Tibial nerve (tissue), 4 donors: ENCODE measurements around the gene RNF44. TPM values are rescaled to one million over a fixed set of nuclear protein-coding genes. Genes with fewer than 3 reads are reported as not detected.

Source experiments
- DNase-seq, 2 donors: peaks; one replicate each; pipeline ENCODE4 v3.0.0-alpha.2; 2019; ENCODE audit warnings: low spot score in 2 of 2
- H3K27ac ChIP-seq, 4 donors: fragments of 200-600 bp; sonication (generic) in 3 of 4; one replicate each; pipeline ENCODE4 v1.5.1; 2017 to 2019; ENCODE audit warnings: mild to moderate bottlenecking in 1 of 4
- H3K27me3 ChIP-seq, 2 donors: fragments of 200-600 bp; sonication (generic) in 1 of 2; one replicate each; pipeline versions ENCODE4 v1.5.1 to v1.6.0; 2017 to 2019
- H3K36me3 ChIP-seq, 3 donors: fragments of 200-600 bp; sonication (generic); one replicate each; pipeline ENCODE4 v1.5.1; 2018 to 2019
- H3K4me1 ChIP-seq, 4 donors: fragments of 200-600 bp; sonication (generic) in 3 of 4; one replicate each; pipeline ENCODE4 v1.5.1; 2017 to 2019
- H3K4me3 ChIP-seq, 4 donors: fragments of 200-600 bp; sonication (generic) in 3 of 4; one replicate each; pipeline ENCODE4 v1.5.1; 2017 to 2019; ENCODE audit warnings: mild to moderate bottlenecking in 1 of 4, moderate library complexity in 1 of 4
- H3K9me3 ChIP-seq, 4 donors: fragments of 200-600 bp; sonication (generic) in 3 of 4; one replicate each; pipeline ENCODE4 v1.5.1; 2017 to 2019
- EP300 ChIP-seq, 2 donors: sonication (generic); formaldehyde crosslinking; IDR thresholded peaks; one replicate each; pipeline ENCODE4 v1.6.1; 2017; ENCODE audit warnings: antibody characterized with exemption in 2 of 2, mild to moderate bottlenecking in 1 of 2
- POLR2A ChIP-seq, 2 donors: fragments of 450-650 bp; IDR thresholded peaks; one replicate each; pipeline ENCODE4 v1.6.1; 2017; ENCODE audit warnings: antibody characterized with exemption in 2 of 2, mild to moderate bottlenecking in 2 of 2, moderate library complexity in 2 of 2
- WGBS, 2 donors: methylation state at CpG; one replicate each; pipeline ENCODE4 v1.1.5; 2018; 5-methylcytosine and 5-hydroxymethylcytosine counted together
- total RNA-seq, 4 donors: library from RNA; depleted of rRNA; stranded (reverse); fragments of >200 nt; gene quantifications; one replicate each; pipeline ENCODE4 v1.1.0, GENCODE V29; 2016
- TF ChIP-seq, protein P1 (sequence below), 5 experiments: fragments of 200-600 bp in 3 of 5; fragments of 450-650 bp in 2 of 5; sonication (generic) in 3 of 5; IDR thresholded peaks; one replicate each; pipeline ENCODE4 v1.5.1; 2016 to 2019; ENCODE audit warnings: antibody characterized with exemption in 5 of 5, mild to moderate bottlenecking in 3 of 5, moderate library complexity in 2 of 5

The RNF44 gene
- total RNA-seq, 4 donors from 2014 or later: 11.1 to 28.5 (median 21.8) TPM

DNA sequence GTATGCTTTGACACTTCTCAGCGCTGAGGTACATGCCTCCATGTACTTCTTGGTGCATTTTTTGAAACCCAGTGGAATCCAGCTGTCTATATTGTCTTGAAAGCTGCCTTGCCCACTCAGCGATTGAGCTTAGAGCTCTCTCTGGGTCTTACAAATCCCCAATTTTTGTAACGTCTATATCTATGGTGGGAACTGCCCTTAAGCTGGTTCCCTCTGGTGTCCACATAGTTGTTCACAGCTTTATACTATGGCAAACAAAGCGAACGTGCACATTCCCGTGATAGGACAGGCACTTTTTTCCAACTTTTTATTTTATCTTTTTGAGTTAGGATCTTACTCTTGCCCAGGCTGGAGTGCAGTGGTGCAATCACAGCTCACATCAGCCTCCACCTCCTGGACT is 32.8 kb upstream of the RNF44 start:
- no peaks in the 10 kb centered on the region for H3K4me1 ChIP-seq
- 44 to 48% methylated on average over 6 of the region's 6 CpGs for WGBS, 2 donors
- H3K27me3 ChIP-seq: peaks cover 0 to 19% of the 10 kb centered on the region in 2 donors
- H3K9me3 ChIP-seq: peaks cover 0 to 4% (median 0%) of the 10 kb centered on the region in 4 donors
- H3K36me3 ChIP-seq: no peaks in the 10 kb centered on the region
- TF ChIP-seq EP300 (IDR thresholded peaks at IDR 0.05): no peak
- TF ChIP-seq POLR2A (IDR thresholded peaks at IDR 0.05): no peak
- TF ChIP-seq, protein P1, sequence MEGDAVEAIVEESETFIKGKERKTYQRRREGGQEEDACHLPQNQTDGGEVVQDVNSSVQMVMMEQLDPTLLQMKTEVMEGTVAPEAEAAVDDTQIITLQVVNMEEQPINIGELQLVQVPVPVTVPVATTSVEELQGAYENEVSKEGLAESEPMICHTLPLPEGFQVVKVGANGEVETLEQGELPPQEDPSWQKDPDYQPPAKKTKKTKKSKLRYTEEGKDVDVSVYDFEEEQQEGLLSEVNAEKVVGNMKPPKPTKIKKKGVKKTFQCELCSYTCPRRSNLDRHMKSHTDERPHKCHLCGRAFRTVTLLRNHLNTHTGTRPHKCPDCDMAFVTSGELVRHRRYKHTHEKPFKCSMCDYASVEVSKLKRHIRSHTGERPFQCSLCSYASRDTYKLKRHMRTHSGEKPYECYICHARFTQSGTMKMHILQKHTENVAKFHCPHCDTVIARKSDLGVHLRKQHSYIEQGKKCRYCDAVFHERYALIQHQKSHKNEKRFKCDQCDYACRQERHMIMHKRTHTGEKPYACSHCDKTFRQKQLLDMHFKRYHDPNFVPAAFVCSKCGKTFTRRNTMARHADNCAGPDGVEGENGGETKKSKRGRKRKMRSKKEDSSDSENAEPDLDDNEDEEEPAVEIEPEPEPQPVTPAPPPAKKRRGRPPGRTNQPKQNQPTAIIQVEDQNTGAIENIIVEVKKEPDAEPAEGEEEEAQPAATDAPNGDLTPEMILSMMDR (IDR thresholded peaks at IDR 0.05): no peak
- DNase-seq: no peak
- H3K27ac ChIP-seq: no peak overlapping the region
- H3K4me3 ChIP-seq: no peak overlapping the region

DNA sequence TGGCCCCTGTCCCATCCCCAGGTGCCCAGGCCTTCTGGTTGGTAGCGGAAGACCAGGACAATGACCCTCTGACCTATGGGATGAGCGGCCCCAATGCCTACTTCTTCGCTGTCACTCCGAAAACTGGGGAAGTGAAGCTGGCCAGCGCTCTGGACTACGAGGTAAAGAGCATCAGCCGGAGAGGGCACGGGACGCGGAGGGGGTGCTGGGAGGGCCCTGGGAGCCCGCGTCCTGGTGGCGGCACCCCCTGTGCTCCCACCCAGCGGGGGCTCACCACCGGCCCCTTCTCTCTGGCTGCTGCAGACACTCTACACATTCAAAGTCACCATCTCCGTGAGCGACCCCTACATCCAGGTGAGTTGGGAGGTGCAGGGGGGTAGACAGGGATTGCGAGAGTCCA is 31.5 kb upstream of the RNF44 start:
- peaks cover 0 to 4% (median 0%) of the 10 kb centered on the region in 4 donors for H3K9me3 ChIP-seq
- 75 to 78% methylated on average over 15 to 18 of the region's 18 CpGs for WGBS, 2 donors
- no peak for TF ChIP-seq EP300 (IDR thresholded peaks at IDR 0.05)
- TF ChIP-seq, protein P1 (IDR thresholded peaks at IDR 0.05): no peak
- no peak for TF ChIP-seq POLR2A (IDR thresholded peaks at IDR 0.05)
- H3K27me3 ChIP-seq: peaks cover 0 to 16% of the 10 kb centered on the region in 2 donors
- H3K4me1 ChIP-seq: no peaks in the 10 kb centered on the region
- H3K4me3 ChIP-seq: no peak overlapping the region
- DNase-seq: no peak
- H3K36me3 ChIP-seq: no peaks in the 10 kb centered on the region
- H3K27ac ChIP-seq: no peak overlapping the region

DNA sequence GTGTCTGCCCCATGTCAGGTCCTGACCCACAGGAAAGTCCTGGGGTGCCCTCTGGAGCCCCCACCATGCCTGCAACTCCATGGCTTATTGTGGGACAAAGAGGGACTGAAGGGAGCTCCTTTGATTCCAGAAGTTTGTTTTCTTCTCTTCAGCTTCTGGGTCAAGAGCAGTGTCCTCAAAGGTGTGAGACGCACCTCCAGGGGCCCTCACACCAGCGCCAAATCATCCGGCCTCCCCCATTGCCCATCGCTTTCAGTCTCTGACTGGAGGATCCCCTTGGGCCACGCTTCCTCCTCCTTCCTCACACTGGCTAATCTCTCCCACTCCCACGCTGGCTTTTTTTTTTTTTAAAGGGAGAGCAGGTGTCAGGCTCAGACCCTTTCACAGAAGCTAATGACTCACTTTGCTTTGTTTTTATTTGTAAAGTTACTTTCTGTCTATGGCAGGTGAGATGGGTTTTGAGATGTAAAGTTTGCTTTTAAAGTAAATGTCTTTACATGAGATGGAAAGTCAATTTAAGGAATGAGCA is 28.6 kb upstream of the RNF44 start:
- no peak overlapping the region for H3K27ac ChIP-seq
- H3K27me3 ChIP-seq: peaks cover 0 to 8% of the 10 kb centered on the region in 2 donors
- no peak overlapping the region for H3K4me3 ChIP-seq
- TF ChIP-seq, protein P1 (IDR thresholded peaks at IDR 0.05): no peak
- TF ChIP-seq EP300 (IDR thresholded peaks at IDR 0.05): no peak
- TF ChIP-seq POLR2A (IDR thresholded peaks at IDR 0.05): no peak
- 41 to 64% methylated on average over 6 of the region's 6 CpGs for WGBS, 2 donors
- DNase-seq: no peak
- no peaks in the 10 kb centered on the region for H3K36me3 ChIP-seq
- no peaks in the 10 kb centered on the region for H3K4me1 ChIP-seq
- H3K9me3 ChIP-seq: peaks cover 0 to 4% (median 0%) of the 10 kb centered on the region in 4 donors

DNA sequence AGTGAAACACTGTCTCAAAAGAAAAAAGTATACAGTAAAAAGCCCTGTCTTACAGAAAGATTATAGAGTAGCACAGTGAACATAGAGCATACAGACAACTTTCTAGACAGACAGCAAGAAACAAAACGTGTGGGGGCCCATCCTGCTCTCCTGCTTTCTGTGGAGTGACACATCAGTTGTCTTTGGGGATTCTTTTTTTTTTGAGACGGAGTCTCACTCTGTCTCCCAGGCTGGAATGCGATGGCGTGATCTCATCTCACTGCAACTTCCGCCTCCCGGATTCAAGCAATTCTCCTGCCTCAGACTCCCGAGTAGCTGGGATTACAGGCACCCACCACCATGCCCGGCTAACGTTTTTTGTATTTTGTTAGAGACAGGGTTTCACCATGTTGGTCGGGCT is 26.8 kb upstream of the RNF44 start:
- H3K36me3 ChIP-seq: no peaks in the 10 kb centered on the region
- peaks cover 0 to 4% (median 0%) of the 10 kb centered on the region in 4 donors for H3K9me3 ChIP-seq
- WGBS, 2 donors: 58 to 68% methylated on average over 10 of the region's 10 CpGs
- DNase-seq: no peak
- H3K4me1 ChIP-seq: no peaks in the 10 kb centered on the region
- TF ChIP-seq, protein P1 (IDR thresholded peaks at IDR 0.05): no peak
- TF ChIP-seq POLR2A (IDR thresholded peaks at IDR 0.05) (no peak), EP300 (IDR thresholded peaks at IDR 0.05) (no peak)
- H3K27me3 ChIP-seq: peaks cover 0 to 8% of the 10 kb centered on the region in 2 donors
- no peak overlapping the region for H3K4me3 ChIP-seq
- peak overlapping the region in 1 of 4 donors; percentile 20 for H3K27ac ChIP-seq

DNA sequence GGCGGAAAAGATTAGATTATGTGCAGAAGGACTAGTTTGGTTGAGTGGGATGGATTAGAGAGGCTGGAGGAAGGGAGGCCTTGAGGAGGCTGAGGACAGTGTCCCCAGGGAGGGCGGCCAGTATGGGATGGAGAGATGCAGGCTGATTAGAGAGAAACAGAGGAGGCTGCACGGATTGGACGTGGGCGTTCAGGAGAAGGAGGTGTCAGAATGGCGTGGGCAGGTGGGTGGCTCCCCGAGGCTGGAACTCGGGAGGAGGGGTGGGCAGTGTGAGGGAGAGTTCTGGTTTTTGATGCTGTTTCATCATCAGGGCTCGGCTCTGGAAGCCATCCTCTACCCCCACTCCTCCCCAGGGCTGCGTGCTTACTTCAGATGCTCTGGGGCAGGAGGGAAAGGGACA is 25.0 kb upstream of the RNF44 start:
- no peak overlapping the region for H3K4me3 ChIP-seq
- no peak for DNase-seq
- no peaks in the 10 kb centered on the region for H3K36me3 ChIP-seq
- no peaks in the 10 kb centered on the region for H3K4me1 ChIP-seq
- 48 to 60% methylated on average over 10 of the region's 10 CpGs for WGBS, 2 donors
- peaks cover 0 to 4% (median 0%) of the 10 kb centered on the region in 4 donors for H3K9me3 ChIP-seq
- no peak overlapping the region for H3K27ac ChIP-seq
- no peaks in the 10 kb centered on the region for H3K27me3 ChIP-seq
- TF ChIP-seq, protein P1 (IDR thresholded peaks at IDR 0.05): no peak
- no peak for TF ChIP-seq POLR2A (IDR thresholded peaks at IDR 0.05)
- no peak for TF ChIP-seq EP300 (IDR thresholded peaks at IDR 0.05)
